HCT116 (cell line): ENCODE measurements around the gene RBCK1. TPM values are rescaled to one million over a fixed set of nuclear protein-coding genes. Genes with fewer than 3 reads are reported as not detected.

Source experiments
- ATAC-seq: fragments of 200-7000 bp; cut with Tn5 transposase; 2 replicates; pipeline ENCODE4 v1.9.1; 2020; ENCODE audit warnings: mild to moderate bottlenecking, moderate library complexity
- BruUV-seq: library from RNA; stranded (reverse); fragments of 400-500 nt; replicated peaks from 2 replicates; lab custom pipeline; 2021; lab: Mats Ljungman, UMichigan
- CTCF ChIA-PET: fragments of 300-600 bp; sonication (Branson Sonifier 250); formaldehyde crosslinking; loops from one replicate; lab custom pipeline; 2021; ENCODE audit warnings: antibody characterized with exemption; lab: Charles Lee
- POLR2A ChIA-PET: fragments of 300-600, 350-600 bp; sonication (Branson Sonifier 250); formaldehyde crosslinking; loops from one replicate; lab custom pipeline; 2021; ENCODE audit warnings: antibody characterized with exemption; lab: Charles Lee
- RAD21 ChIA-PET, 2 experiments: fragments of 300-600 bp; sonication (Branson Sonifier 250); formaldehyde crosslinking; loops; one replicate each; lab custom pipeline; 2023; ENCODE audit warnings: low total read pairs in 2 of 2; ENCODE audit not compliant: uncharacterized antibody in 2 of 2, unreplicated experiment in 2 of 2, low non-redundant PET in 1 of 2; lab: Charles Lee
- DNase-seq: peaks from one replicate; pipeline ENCODE4 v3.0.0-alpha.2; 2010; ENCODE audit warnings: low read depth, low spot score
- H2AFZ ChIP-seq: fragments of 200-600 bp; shearing (Covaris generic), sonication (generic); 2 replicates; pipeline ENCODE4 v1.6.1; 2017; ENCODE audit warnings: low read depth, mixed run types, mixed read lengths, antibody characterized with exemption, low read length; ENCODE audit not compliant: poor library complexity, severe bottlenecking
- H3K27ac ChIP-seq: 2 replicates; pipeline ENCODE4 v1.5.1; 2012; ENCODE audit warnings: low read depth, low read length
- H3K27me3 ChIP-seq: fragments of 200-600 bp; sonication (generic); 2 replicates; pipeline ENCODE4 v1.6.1; 2016; ENCODE audit warnings: mixed run types, low read length, mixed read lengths; ENCODE audit not compliant: insufficient read depth
- H3K36me3 ChIP-seq, 2 experiments: fragments of 200-500 bp in 1 of 2; fragments of 200-600 bp in 1 of 2; sonication (Bioruptor generic) in 1 of 2; sonication (generic) in 1 of 2; 2 replicates each; pipeline versions ENCODE4 v1.5.1 to v1.6.1; 2014 to 2016; ENCODE audit warnings: low read length in 2 of 2, inconsistent platforms in 1 of 2, mixed read lengths in 1 of 2, mixed run types in 1 of 2; ENCODE audit not compliant: insufficient read depth in 2 of 2, control insufficient read depth in 1 of 2
- H3K4me1 ChIP-seq, 2 experiments: fragments of 200-600 bp in 1 of 2; sonication (generic) in 1 of 2; 2 replicates each; pipeline versions ENCODE4 v1.5.1 to v1.6.1; 2012 to 2017; ENCODE audit warnings: low read length in 2 of 2, inconsistent platforms in 1 of 2, mild to moderate bottlenecking in 1 of 2, mixed read lengths in 1 of 2, mixed run types in 1 of 2, moderate library complexity in 1 of 2; ENCODE audit not compliant: insufficient read depth in 2 of 2, control insufficient read depth in 1 of 2
- H3K4me2 ChIP-seq: fragments of 200-600 bp; sonication (generic); 2 replicates; pipeline ENCODE4 v1.6.1; 2017; ENCODE audit warnings: mixed run types, low read length, mixed read lengths
- H3K4me3 ChIP-seq, 2 experiments: fragments of 200-600 bp in 1 of 2; sonication (generic) in 1 of 2; replicated peaks in 1 of 2; 2 replicates each; pipeline ENCODE4 v1.5.1; 2011 to 2016; ENCODE audit warnings: low read length in 2 of 2, control low read depth in 1 of 2, low read depth in 1 of 2, mild to moderate bottlenecking in 1 of 2, mixed read lengths in 1 of 2, mixed run types in 1 of 2
- H3K79me2 ChIP-seq: fragments of 200-600 bp; sonication (generic); 2 replicates; pipeline ENCODE4 v1.6.1; 2017; ENCODE audit warnings: mild to moderate bottlenecking, mixed run types, low read length, moderate library complexity, mixed read lengths; ENCODE audit not compliant: insufficient read depth
- H3K9ac ChIP-seq: fragments of 200-600 bp; sonication (generic); 2 replicates; pipeline ENCODE4 v1.6.1; 2016; ENCODE audit warnings: low read length, mixed read lengths
- H3K9me2 ChIP-seq: fragments of 200-600 bp; sonication (generic), shearing (Covaris generic); 2 replicates; pipeline ENCODE4 v1.6.1; 2017; ENCODE audit warnings: mixed run types, mild to moderate bottlenecking, moderate library complexity; ENCODE audit not compliant: insufficient read depth
- H3K9me3 ChIP-seq, 2 experiments: fragments of 200-500 bp in 1 of 2; fragments of 200-600 bp in 1 of 2; sonication (Bioruptor generic) in 1 of 2; sonication (generic) in 1 of 2; 2 replicates each; pipeline ENCODE4 v1.6.1; 2014 to 2017; ENCODE audit warnings: low read length in 2 of 2, mixed read lengths in 2 of 2, inconsistent platforms in 1 of 2, low read depth in 1 of 2, mild to moderate bottlenecking in 1 of 2, mixed run types in 1 of 2, moderate library complexity in 1 of 2; ENCODE audit not compliant: control insufficient read depth in 1 of 2, insufficient read depth in 1 of 2
- H4K20me1 ChIP-seq: fragments of 200-600 bp; sonication (generic), shearing (Covaris generic); 2 replicates; pipeline ENCODE4 v1.6.1; 2017; ENCODE audit warnings: mixed run types, mild to moderate bottlenecking, moderate library complexity; ENCODE audit not compliant: insufficient read depth
- CEBPB ChIP-seq: IDR thresholded peaks from 2 replicates; pipeline ENCODE4 v1.6.1; 2012; ENCODE audit warnings: low read depth
- EGR1 ChIP-seq: IDR thresholded peaks from 2 replicates; pipeline ENCODE4 v1.6.1; 2012; ENCODE audit warnings: low read depth
- ELF1 ChIP-seq: IDR thresholded peaks from 2 replicates; pipeline ENCODE4 v1.6.1; 2012; ENCODE audit warnings: low read depth, borderline replicate concordance
- EZH2 ChIP-seq: fragments of 200-600 bp; sonication (generic); IDR thresholded peaks from 2 replicates; pipeline ENCODE4 v1.6.1; 2017; ENCODE audit warnings: antibody characterized with exemption, mixed run types
- EZH2phosphoT487 ChIP-seq: fragments of 200-600 bp; IDR thresholded peaks from 2 replicates; pipeline ENCODE4 v1.6.1; 2018; ENCODE audit warnings: antibody characterized with exemption, borderline replicate concordance
- JUND ChIP-seq: IDR thresholded peaks from 2 replicates; pipeline ENCODE4 v1.6.1; 2012
- POLR2A ChIP-seq: IDR thresholded peaks from 2 replicates; pipeline ENCODE4 v1.7.0; 2011; ENCODE audit warnings: borderline replicate concordance; ENCODE audit not compliant: insufficient read depth, insufficient read length; ENCODE audit errors: extremely low read depth
- POLR2AphosphoS5 ChIP-seq: IDR thresholded peaks from 2 replicates; pipeline ENCODE4 v1.6.1; 2011; ENCODE audit warnings: mild to moderate bottlenecking, low read depth, low read length, moderate library complexity
- RAD21 ChIP-seq: IDR thresholded peaks from 2 replicates; pipeline ENCODE4 v1.6.1; 2012; ENCODE audit warnings: low read depth, mild to moderate bottlenecking
- SIN3A ChIP-seq: IDR thresholded peaks from 2 replicates; pipeline ENCODE4 v1.6.1; 2012; ENCODE audit warnings: low read depth
- SP1 ChIP-seq: IDR thresholded peaks from 2 replicates; pipeline ENCODE4 v1.6.1; 2012; ENCODE audit warnings: low read depth
- SRF ChIP-seq: IDR thresholded peaks from 2 replicates; pipeline ENCODE4 v1.6.1; 2012; ENCODE audit warnings: low read depth
- TCF7L2 ChIP-seq: IDR thresholded peaks from 2 replicates; pipeline ENCODE4 v1.7.0; 2011; ENCODE audit warnings: borderline replicate concordance, inconsistent platforms; ENCODE audit not compliant: insufficient read depth, insufficient read length; ENCODE audit errors: extremely low read depth
- YY1 ChIP-seq: IDR thresholded peaks from 2 replicates; pipeline ENCODE4 v1.6.1; 2011; ENCODE audit warnings: low read length, low read depth, moderate library complexity, mild to moderate bottlenecking; ENCODE audit not compliant: insufficient replicate concordance; ENCODE audit errors: extremely low read depth
- ZFX ChIP-seq: fragments of 450-650 bp; IDR thresholded peaks from 2 replicates; pipeline ENCODE4 v1.6.1; 2017
- ZNF274 ChIP-seq: fragments of 200-500 bp; sonication (Bioruptor generic); IDR thresholded peaks from 2 replicates; pipeline ENCODE4 v1.6.1; 2014; ENCODE audit warnings: mild to moderate bottlenecking, low read depth, low read length, inconsistent platforms
- intact Hi-C: fragments of 100-400 bp; cut with micrococcal nuclease; formaldehyde crosslinking; loops from 2 replicates; pipeline ENCODE4 v1.10.0; 2022
- total RNA-seq: library from RNA; stranded (reverse); gene quantifications from one replicate; pipeline ENCODE4 v1.2.1, GENCODE V29; 2021; ENCODE audit not compliant: unreplicated experiment
- TF ChIP-seq, protein P1 (sequence below): IDR thresholded peaks from 2 replicates; pipeline ENCODE4 v1.6.1; 2011; ENCODE audit warnings: mild to moderate bottlenecking, low read length, moderate library complexity; ENCODE audit not compliant: insufficient replicate concordance; ENCODE audit errors: extremely low read depth
- TF ChIP-seq, protein P2 (sequence below): IDR thresholded peaks from 2 replicates; pipeline ENCODE4 v1.6.1; 2012
- TF ChIP-seq, protein P3 (sequence below): IDR thresholded peaks from 2 replicates; pipeline ENCODE4 v1.6.1; 2012; ENCODE audit warnings: low read depth

Gene RBCK1
- total RNA-seq, 1 experiment from 2014 or later, result 180 TPM

DNA sequence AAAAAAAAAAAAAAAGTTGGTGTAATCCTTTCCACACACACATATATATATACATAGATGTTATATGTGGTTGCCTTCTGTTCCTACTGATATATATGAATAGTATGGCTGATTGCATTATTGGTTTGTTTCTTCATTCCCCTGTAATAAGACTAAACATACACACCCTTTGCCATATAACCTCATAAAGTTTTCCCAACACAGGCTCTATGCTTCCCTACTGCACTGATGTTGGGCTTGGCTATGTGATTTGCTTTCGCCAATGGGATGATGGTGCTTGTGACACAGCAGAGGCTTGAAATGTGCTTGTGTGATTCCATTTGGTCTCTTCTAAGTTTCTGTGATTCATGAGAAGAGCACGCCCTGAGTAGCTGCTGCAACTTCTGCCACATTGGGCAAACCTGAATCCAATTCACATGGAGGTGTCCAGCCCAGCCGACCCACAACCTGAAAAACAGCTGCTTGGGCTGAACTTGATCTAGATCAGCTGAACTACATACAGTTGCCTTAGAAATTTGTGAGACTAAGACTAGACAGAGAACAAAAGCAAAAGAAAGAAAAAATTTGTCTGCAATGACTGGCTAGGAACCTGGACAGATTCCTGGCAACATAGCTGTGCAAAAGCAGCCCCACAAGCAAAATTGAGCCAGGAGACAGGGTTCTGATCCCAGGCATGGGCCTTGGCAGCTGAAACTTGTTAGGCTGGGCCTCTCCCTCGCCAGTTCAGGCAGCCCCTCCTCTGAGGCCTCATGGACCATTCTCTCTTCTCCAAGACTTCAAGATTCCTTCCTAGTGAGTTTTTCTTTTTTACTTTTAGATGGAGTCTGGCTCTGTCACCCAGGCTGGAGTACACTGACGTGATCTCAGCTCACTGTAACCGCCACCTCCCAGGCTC is 67.6 kb downstream of the RBCK1 start:
- intact Hi-C loops, result no loop called here
- ChIA-PET POLR2A (no interaction called here), CTCF (interaction anchor here (1.2 to 1.6 kb wide), 2 partner anchors 9 to 263 kb away, joined by 3 to 7 read pairs; no protein-coding TSS in a partner anchor), RAD21 (no interaction called here)
- Histone ChIP-seq H3K9me3 (no peaks in the 10 kb centered on the region), H3K27ac (no peak overlapping the region), H3K9ac (no peak overlapping the region), H4K20me1 (no peaks in the 10 kb centered on the region), H3K9me2 (no peaks in the 10 kb centered on the region), H3K36me3 (peaks cover 17 to 19% of the 10 kb centered on the region in 2 experiments; a peak in 3 of 4 replicates), H3K4me1 (no peaks in the 10 kb centered on the region), H3K79me2 (no peaks in the 10 kb centered on the region), H3K27me3 (no peaks in the 10 kb centered on the region), H2AFZ (no peak overlapping the region), H3K4me2 (no peak overlapping the region), H3K4me3 (no peak overlapping the region)
- DNase-seq (no peak), ATAC-seq (no peak)
- no TSS peak for BruUV-seq
- TF ChIP-seq SRF, result no peak
- no peak for TF ChIP-seq EZH2
- TF ChIP-seq RAD21, result no peak
- TF ChIP-seq ZFX, result no peak
- no peak for TF ChIP-seq TCF7L2
- no peak for TF ChIP-seq CEBPB
- no peak for TF ChIP-seq EGR1
- TF ChIP-seq POLR2AphosphoS5, result no peak
- TF ChIP-seq, protein P1, sequence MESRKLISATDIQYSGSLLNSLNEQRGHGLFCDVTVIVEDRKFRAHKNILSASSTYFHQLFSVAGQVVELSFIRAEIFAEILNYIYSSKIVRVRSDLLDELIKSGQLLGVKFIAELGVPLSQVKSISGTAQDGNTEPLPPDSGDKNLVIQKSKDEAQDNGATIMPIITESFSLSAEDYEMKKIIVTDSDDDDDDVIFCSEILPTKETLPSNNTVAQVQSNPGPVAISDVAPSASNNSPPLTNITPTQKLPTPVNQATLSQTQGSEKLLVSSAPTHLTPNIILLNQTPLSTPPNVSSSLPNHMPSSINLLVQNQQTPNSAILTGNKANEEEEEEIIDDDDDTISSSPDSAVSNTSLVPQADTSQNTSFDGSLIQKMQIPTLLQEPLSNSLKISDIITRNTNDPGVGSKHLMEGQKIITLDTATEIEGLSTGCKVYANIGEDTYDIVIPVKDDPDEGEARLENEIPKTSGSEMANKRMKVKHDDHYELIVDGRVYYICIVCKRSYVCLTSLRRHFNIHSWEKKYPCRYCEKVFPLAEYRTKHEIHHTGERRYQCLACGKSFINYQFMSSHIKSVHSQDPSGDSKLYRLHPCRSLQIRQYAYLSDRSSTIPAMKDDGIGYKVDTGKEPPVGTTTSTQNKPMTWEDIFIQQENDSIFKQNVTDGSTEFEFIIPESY, result no peak
- no peak for TF ChIP-seq JUND
- TF ChIP-seq EZH2phosphoT487, result no peak
- no peak for TF ChIP-seq POLR2A
- no peak for TF ChIP-seq ELF1
- TF ChIP-seq SIN3A, result no peak
- TF ChIP-seq, protein P2, sequence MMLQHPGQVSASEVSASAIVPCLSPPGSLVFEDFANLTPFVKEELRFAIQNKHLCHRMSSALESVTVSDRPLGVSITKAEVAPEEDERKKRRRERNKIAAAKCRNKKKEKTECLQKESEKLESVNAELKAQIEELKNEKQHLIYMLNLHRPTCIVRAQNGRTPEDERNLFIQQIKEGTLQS, result no peak
- TF ChIP-seq ZNF274, result no peak
- TF ChIP-seq YY1, result no peak
- no peak for TF ChIP-seq SP1
- TF ChIP-seq, protein P3, sequence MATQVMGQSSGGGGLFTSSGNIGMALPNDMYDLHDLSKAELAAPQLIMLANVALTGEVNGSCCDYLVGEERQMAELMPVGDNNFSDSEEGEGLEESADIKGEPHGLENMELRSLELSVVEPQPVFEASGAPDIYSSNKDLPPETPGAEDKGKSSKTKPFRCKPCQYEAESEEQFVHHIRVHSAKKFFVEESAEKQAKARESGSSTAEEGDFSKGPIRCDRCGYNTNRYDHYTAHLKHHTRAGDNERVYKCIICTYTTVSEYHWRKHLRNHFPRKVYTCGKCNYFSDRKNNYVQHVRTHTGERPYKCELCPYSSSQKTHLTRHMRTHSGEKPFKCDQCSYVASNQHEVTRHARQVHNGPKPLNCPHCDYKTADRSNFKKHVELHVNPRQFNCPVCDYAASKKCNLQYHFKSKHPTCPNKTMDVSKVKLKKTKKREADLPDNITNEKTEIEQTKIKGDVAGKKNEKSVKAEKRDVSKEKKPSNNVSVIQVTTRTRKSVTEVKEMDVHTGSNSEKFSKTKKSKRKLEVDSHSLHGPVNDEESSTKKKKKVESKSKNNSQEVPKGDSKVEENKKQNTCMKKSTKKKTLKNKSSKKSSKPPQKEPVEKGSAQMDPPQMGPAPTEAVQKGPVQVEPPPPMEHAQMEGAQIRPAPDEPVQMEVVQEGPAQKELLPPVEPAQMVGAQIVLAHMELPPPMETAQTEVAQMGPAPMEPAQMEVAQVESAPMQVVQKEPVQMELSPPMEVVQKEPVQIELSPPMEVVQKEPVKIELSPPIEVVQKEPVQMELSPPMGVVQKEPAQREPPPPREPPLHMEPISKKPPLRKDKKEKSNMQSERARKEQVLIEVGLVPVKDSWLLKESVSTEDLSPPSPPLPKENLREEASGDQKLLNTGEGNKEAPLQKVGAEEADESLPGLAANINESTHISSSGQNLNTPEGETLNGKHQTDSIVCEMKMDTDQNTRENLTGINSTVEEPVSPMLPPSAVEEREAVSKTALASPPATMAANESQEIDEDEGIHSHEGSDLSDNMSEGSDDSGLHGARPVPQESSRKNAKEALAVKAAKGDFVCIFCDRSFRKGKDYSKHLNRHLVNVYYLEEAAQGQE, result no peak
